T-helper 22 cell (primary cell): ENCODE results near the gene RILPL2.
"Not testable (repeated sequence)": the region's sequence is repeated elsewhere in the genome, so short reads cannot be mapped to it uniquely, and the experiment has no call there.

Experiments used
- DNase-seq: peaks from one replicate; pipeline ENCODE4 v3.0.0-alpha.2; 2020; ENCODE audit warnings: low read depth

Gene RILPL2

GRCh38 chr12:123401753-123402683 lies 34.5 kb downstream of the RILPL2 start:
- no peak for DNase-seq

DNA sequence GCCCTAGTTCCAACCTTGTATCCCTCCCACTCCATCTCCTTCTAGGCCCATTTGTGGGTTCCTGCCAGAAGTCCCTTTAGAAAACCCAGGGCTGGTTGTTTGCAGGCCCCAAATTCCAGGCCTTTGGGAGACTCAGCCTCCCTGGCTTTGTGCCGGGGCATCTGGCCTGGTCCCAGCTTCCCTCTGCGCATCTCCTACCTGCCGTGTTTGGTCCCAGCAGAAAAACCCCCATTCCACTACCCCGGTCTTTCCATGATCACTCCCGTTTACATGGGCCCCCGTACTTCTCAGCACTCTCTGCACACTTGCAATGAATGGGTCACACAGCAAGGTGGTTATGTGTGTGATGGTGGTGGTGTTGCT lies 37.2 kb downstream of the RILPL2 start:
- DNase-seq = no peak

DNA sequence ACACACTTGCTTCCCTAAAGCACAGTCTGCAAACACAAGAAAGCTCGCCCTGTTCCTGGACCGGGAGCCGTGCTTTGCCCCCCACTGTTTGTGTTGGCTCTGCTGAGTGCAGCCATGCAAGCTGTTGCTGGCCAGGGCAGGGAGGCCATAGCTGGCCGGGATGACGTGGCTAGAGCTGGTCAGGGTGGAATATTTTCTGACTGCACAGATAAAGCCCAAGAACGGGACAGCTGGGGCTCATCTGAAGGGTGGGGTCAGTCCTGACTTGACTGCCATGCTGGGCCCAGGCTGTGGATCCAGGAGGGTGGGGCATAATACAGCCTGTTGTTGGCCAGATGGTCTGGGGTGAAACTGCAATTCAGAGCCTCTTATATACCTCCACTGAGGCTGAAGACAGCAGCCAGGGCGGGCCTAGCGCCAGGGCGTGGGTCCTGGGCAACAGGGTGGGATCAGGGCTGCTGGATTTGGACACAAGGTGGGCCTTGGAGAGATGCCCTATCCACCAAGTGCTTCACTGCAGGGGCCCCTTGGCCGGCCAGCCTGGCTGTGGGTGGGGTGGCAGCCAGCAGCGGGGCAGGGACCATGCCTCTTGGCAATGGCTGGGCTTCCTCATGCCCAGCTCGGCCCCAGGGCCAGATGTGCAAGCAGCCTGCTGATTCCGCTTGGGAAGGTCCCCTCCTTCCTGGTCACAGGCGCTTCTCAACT lies 37.8 kb downstream of the RILPL2 start:
- DNase-seq = no peak

DNA sequence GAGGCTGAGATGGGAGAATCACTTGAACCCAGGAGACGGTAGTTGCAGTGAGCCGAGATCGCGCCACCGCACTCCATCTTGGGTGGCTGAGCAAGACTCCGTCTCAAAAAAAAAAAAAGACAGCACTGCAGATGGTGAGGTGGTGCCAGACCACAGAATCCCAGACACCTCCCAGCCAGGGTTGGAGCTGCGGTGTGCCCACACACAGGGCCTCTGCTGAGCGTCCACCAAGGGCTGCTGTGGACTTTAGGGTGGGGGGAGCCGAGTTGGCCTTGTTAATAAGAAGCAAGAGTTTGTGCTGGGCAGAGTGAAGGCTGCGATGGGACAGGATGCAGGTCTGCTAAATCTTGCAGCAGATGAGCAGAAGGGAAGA lies 38.3 kb downstream of the RILPL2 start:
- DNase-seq = no peak

- no peak for DNase-seq
Observed at GRCh38 chr12:123397400-123397799, 39.1 kb downstream of the RILPL2 start.

DNA sequence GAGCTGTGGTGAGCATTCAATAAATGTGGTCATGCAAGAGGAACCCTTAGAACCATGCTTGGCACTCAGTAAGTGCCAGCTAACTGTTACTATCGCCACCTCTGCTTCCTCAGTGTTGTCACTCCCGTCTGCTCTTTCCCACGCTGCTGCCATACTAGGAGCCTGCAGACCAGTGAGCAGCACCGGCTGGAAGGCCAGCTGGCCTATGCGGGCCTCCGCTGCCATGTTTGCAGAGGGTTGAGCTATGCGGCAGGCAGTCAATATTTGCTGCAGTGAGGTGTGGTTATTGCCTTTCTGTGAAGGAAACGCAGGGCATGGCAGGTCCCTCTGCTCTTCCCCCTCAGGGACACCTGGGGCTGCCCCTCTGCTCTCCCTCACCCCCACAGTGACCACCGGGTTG lies 39.5 kb downstream of the RILPL2 start:
- DNase-seq = no peak

DNA sequence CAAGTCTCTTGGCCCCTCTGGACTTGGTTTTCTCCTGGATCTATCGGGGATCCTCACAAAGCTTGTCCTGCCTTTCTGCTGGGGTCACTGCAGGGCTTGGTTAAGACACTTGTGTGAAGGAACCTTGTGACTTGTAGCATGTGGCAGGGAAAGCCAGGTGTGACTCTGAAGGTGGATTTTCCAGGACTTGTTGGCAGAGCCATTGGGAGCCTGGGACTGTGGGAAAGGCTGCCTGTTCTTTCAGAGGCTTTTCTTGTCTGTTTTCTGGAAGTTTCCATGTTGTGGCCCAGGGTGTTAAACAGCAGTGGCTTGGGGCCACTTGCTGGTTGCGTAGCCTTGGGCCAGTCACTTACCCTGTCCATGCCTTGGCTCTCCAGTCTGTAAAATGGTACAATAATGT lies 39.9 kb downstream of the RILPL2 start:
- no peak for DNase-seq

DNA sequence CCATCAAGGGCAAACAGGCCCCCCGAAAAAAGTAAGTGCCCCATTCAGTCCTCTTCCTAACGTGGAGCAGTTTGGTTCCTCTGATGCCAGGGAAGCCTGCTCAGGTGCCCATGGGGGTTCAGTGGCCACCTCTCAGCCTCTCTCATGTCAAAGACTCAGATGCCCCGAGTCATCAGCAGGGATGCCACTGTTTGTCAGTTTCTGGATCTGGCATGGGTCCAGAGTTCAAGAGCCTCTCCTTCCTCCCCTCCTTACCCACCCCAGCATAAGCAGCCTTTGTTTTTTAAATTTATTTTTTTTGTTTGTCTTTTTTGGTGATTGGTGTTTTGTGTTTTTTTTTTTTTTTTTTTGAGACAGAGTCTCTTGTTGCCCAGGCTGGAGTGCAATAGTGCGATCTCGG lies 41.2 kb downstream of the RILPL2 start:
- DNase-seq = no peak

- no peak for DNase-seq
Observed at GRCh38 chr12:123393747-123394146, 42.7 kb downstream of the RILPL2 start.

- DNase-seq = no peak
Observed at GRCh38 chr12:123391546-123392343, 44.7 kb downstream of the RILPL2 start.

DNA sequence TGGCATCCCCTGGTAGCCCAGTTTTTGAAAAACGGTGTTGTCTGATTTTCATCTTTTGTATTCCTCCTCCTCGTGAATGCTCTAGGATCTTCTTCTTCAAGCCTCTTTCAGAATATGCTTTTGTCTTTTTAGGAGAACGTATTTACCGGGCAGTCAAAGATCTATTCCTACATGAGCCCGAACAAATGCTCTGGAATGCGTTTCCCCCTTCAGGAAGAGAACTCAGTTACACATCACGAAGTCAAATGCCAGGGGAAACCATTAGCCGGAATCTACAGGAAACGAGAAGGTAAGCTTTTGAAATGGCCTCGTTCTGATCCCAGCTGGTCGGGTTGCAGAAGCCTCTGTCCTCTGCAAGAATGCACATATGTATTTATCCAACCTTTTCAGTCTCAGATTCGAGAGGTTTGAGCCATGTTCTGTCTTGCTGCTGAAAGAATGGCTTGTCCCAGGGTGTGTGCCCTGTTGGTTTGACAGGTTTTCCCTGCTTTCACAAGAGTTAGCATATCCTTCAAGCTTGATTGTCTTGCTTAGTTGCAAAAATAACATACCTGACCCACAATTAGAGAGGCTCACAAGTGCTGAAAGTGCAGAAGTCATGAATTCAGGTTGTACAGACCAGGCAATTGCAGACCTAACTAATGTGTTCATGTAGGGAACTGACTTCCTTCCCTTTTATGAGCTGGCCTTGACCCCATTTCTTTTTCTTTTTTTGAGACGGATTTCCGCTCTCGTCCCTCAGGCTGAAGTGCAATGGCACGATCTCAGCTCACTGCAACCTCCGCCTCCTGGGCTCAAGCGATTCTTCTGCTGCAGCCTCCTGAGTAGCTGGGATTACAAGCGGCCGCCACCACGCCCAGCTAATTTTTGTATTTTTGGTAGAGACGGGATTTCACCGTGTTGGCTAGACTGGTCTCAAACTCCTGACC lies 45.7 kb downstream of the RILPL2 start:
- DNase-seq = no peak

GRCh38 chr12:123389560-123390351 lies 46.7 kb downstream of the RILPL2 start:
- peak; percentile 4 for DNase-seq

- peak; percentile 4 for DNase-seq
Observed at GRCh38 chr12:123388951-123389559, 47.4 kb downstream of the RILPL2 start.

DNA sequence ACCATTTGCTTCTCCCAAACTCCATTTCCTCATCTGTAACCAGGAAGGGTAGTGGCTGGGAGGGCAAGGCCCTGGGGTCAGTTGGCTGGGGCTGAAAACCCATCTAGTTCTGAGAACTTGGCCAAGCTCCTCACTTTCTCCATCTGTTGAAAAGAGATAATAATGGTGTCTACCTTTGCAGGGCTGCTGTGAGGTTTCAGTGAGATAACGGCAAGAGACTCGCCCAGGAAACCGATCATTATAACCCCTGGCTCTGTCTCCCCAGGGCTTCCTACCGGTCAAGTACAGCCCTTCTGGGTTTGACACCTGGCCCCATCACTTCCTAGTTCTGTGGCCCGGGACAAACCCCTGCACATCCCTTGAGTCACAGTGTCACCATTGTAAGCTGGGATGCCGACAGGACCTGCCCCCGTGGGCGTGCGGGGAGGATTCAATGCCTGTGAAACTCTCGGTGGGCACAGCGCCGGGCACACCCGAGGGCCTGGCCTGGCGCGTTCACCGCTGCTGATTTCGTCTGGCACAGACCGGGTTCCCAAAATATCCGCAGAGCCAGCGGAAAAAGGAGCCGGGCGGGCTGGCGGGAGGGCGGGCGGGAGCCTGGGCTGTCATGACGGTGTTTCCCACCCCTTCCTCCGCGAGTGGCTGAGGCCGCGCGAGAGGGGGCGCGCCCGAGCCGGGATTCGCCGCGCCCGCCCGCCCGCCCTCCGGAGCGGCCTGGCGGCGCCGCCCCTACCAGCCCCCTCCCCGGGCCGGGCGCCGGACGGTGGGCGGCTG lies 48.1 kb downstream of the RILPL2 start:
- DNase-seq = peak; percentile 71

DNA sequence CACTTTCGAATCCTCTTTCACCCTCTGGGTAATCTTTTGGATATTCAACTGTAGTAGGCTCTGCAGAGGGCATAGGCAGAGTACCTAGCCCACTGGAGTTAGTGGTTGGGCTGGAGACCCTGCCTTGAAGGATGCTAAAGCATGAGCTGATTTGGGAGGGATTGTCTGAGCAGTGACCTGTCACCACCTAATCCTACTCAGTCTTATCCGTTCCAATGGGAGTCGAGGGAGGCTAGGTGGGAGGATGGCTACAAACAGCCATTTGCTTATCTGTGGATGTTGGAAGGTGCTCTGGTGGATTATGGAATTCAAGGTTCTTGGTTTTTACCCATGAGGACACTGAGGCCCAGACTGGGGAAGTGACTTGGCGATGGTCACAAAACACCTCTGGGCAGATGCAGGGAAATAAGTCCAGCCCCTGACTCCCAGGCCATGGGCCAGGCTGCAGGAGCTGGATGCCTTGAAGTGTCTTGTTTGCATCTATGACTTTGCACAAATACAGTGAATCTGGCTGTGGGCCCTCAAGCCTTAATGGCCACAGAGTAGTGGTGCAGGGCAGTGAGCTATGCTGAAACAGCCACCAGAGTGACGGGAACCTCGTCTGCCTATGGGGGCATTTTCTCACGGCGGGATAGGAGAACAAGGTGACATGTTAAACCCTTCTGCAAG lies 48.8 kb downstream of the RILPL2 start:
- DNase-seq = no peak

DNA sequence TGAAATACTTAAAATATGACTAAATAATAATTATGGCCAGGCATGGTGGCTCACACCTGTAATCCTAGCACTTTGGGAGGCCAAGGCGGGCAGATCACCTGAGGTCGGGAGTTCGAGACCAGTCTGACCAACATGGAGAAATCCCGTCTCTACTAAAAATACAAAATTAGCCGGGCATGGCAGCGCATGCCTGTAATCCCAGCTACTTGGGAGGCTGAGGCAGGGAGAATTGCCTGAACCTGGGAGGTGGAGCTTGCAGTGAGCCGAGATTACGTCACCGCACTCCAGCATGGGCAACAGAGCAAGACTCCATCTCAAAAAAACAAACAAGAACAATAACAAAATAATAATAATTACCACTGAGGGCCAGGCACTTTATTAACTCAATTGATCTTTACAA lies 50.9 kb downstream of the RILPL2 start:
- not testable (repeated sequence) for DNase-seq

- no peak for DNase-seq
Observed at GRCh38 chr12:123384994-123385376, 51.5 kb downstream of the RILPL2 start.

- DNase-seq = no peak
Observed at GRCh38 chr12:123384318-123384993, 52.0 kb downstream of the RILPL2 start.
